Gastrocnemius medialis (tissue), 4 donors: ENCODE data around the gene OBP2A. TPM values are rescaled to one million over a fixed set of nuclear protein-coding genes. Genes with fewer than 3 reads are reported as not detected.

Source experiments
- ATAC-seq, 2 donors: fragments of 150-250 bp; one replicate each; pipeline ENCODE4 v1.9.1; 2016
- DNase-seq, 2 donors: peaks; one replicate each; pipeline ENCODE4 v3.0.0-alpha.2; 2019
- H3K27ac ChIP-seq, 4 donors: fragments of 200-600 bp; sonication (generic); 1 replicate in 1 of 4; 2 replicates in 3 of 4; pipeline ENCODE4 v1.5.1; 2016 to 2018; ENCODE audit warnings: mild to moderate bottlenecking in 2 of 4, moderate library complexity in 1 of 4
- H3K27me3 ChIP-seq, 3 donors: fragments of 200-600 bp; sonication (generic) in 2 of 3; 1 replicate in 1 of 3; 2 replicates in 2 of 3; pipeline versions ENCODE4 v1.5.1 to v1.6.0; 2016 to 2019; ENCODE audit warnings: mild to moderate bottlenecking in 1 of 3, moderate library complexity in 1 of 3
- H3K36me3 ChIP-seq, 2 donors: fragments of 200-600 bp; sonication (generic) in 1 of 2; one replicate each; pipeline ENCODE4 v1.5.1; 2017 to 2018
- H3K4me1 ChIP-seq, 2 donors: fragments of 200-600 bp; sonication (generic) in 1 of 2; one replicate each; pipeline ENCODE4 v1.5.1; 2016 to 2017; ENCODE audit warnings: mild to moderate bottlenecking in 2 of 2
- H3K4me3 ChIP-seq, 4 donors: fragments of 200-600 bp; sonication (generic) in 3 of 4; 1 replicate in 1 of 4; 2 replicates in 3 of 4; pipeline ENCODE4 v1.5.1; 2016 to 2019; ENCODE audit warnings: mild to moderate bottlenecking in 2 of 4
- H3K9me3 ChIP-seq, 3 donors: fragments of 200-600 bp; sonication (generic) in 2 of 3; 1 replicate in 1 of 3; 2 replicates in 2 of 3; pipeline ENCODE4 v1.5.1; 2016 to 2019
- CTCF ChIP-seq, 5 experiments: fragments of 450-650 bp in 3 of 5; fragments of 200-600 bp in 2 of 5; sonication (generic) in 2 of 5; IDR thresholded peaks in 4 of 5; conservative IDR thresholded peaks in 1 of 5; 1 replicate in 4 of 5; 2 replicates in 1 of 5; pipeline ENCODE4 v1.5.1; 2016 to 2019; ENCODE audit warnings: antibody characterized with exemption in 5 of 5, mild to moderate bottlenecking in 3 of 5, moderate library complexity in 3 of 5
- POLR2A ChIP-seq, 2 donors: fragments of 450-650 bp; IDR thresholded peaks; one replicate each; pipeline ENCODE4 v1.6.1; 2017; ENCODE audit warnings: antibody characterized with exemption in 2 of 2, mild to moderate bottlenecking in 2 of 2, moderate library complexity in 2 of 2
- in situ Hi-C, 4 donors: fragments of 200-750 bp; cut with MboI; loops; one replicate each; pipeline versions ENCODE4 v1.15.0 to v1.8.0; 2017; ENCODE audit warnings: low sequenced_read_pairs in 4 of 4
- intact Hi-C: fragments of 100-400 bp; cut with DNase I; formaldehyde crosslinking; loops from one replicate; pipeline ENCODE4 v1.15.1; 2023; ENCODE audit warnings: low total_unique reads
- total RNA-seq, 4 donors: library from RNA; depleted of rRNA; stranded (reverse); fragments of >200 nt; gene quantifications; one replicate each; pipeline versions ENCODE4 v1.1.0 to v1.2.3, GENCODE V29; 2016

The OBP2A gene
- total RNA-seq, 4 donors from 2014 or later, result not detected

GRCh38 chr9:135500525-135501260 is 45.2 kb upstream of the OBP2A start, which contains the start of gene MRPS2:
Gene MRPS2 (plus strand): TSS chr9:135500682. CDS start chr9:135500711, 29 bp downstream.
- Histone ChIP-seq H3K27me3 (no peaks in the 10 kb centered on the region), H3K27ac (peak within 1 kb of the TSS; percentile 77 to 89 (median 80)), H3K4me1 (peaks cover 18 to 20% of the 10 kb centered on the region in 2 donors), H3K36me3 (peaks cover 0 to 12% of the 10 kb centered on the region in 2 donors), H3K4me3 (peak within 1 kb of the TSS; percentile 87 to 97 (median 93)), H3K9me3 (no peaks in the 10 kb centered on the region)
- in situ Hi-C loops, result no loop called here
- DNase-seq (peak; percentile 71 to 77), ATAC-seq (peak; percentile 91)
- peak; percentile 68 to 97 (median 77) for TF ChIP-seq CTCF (IDR thresholded peaks at IDR 0.05 in 4 of 5, conservative IDR thresholded peaks at IDR 0.05 in 1 of 5)
- no peak for TF ChIP-seq POLR2A (IDR thresholded peaks at IDR 0.05)
- intact Hi-C loops, result no loop called here

- TF ChIP-seq POLR2A (IDR thresholded peaks at IDR 0.05) (no peak), CTCF (IDR thresholded peaks at IDR 0.05 in 4 of 5, conservative IDR thresholded peaks at IDR 0.05 in 1 of 5) (no peak)
- Histone ChIP-seq H3K4me3 (peak overlapping the region; percentile 87 to 97 (median 93)), H3K9me3 (no peaks in the 10 kb centered on the region), H3K27ac (peak overlapping the region; percentile 77 to 89 (median 80)), H3K36me3 (peaks cover 0 to 12% of the 10 kb centered on the region in 2 donors), H3K27me3 (no peaks in the 10 kb centered on the region), H3K4me1 (peaks cover 18 to 20% of the 10 kb centered on the region in 2 donors)
- intact Hi-C loops, result no loop called here
- in situ Hi-C loops, result no loop called here
- ATAC-seq (no peak), DNase-seq (no peak)
Observed at GRCh38 chr9:135501261-135502167, 44.4 kb upstream of the OBP2A start.

- H3K36me3 ChIP-seq, result peaks cover 0 to 12% of the 10 kb centered on the region in 2 donors
- intact Hi-C loops (no loop called here), in situ Hi-C loops (no loop called here)
- peak overlapping the region in 1 of 4 donors; percentile 87 for H3K4me3 ChIP-seq
- H3K4me1 ChIP-seq, result peaks cover 18 to 20% of the 10 kb centered on the region in 2 donors
- no peaks in the 10 kb centered on the region for H3K9me3 ChIP-seq
- no peaks in the 10 kb centered on the region for H3K27me3 ChIP-seq
- ATAC-seq (no peak), DNase-seq (no peak)
- H3K27ac ChIP-seq, result no peak overlapping the region
- TF ChIP-seq CTCF (IDR thresholded peaks at IDR 0.05 in 4 of 5, conservative IDR thresholded peaks at IDR 0.05 in 1 of 5) (no peak), POLR2A (IDR thresholded peaks at IDR 0.05) (no peak)
Observed at GRCh38 chr9:135502168-135502872, 43.6 kb upstream of the OBP2A start.

GRCh38 chr9:135502873-135503321 is 43.0 kb upstream of the OBP2A start:
- Histone ChIP-seq H3K4me1 (peaks cover 18 to 20% of the 10 kb centered on the region in 2 donors), H3K36me3 (peaks cover 0 to 12% of the 10 kb centered on the region in 2 donors), H3K4me3 (no peak overlapping the region), H3K27ac (no peak overlapping the region), H3K27me3 (no peaks in the 10 kb centered on the region), H3K9me3 (no peaks in the 10 kb centered on the region)
- intact Hi-C loops (no loop called here), in situ Hi-C loops (no loop called here)
- ATAC-seq (no peak), DNase-seq (no peak)
- no peak for TF ChIP-seq CTCF (IDR thresholded peaks at IDR 0.05 in 4 of 5, conservative IDR thresholded peaks at IDR 0.05 in 1 of 5)
- TF ChIP-seq POLR2A (IDR thresholded peaks at IDR 0.05), result no peak
